GM10248 (cell line): ENCODE results near the gene HOMER2.

Experiments used
- CTCF ChIA-PET: fragments of 300-600 bp; sonication (Branson Sonifier 250); formaldehyde crosslinking; extraction: SDS; loops from one replicate; lab custom pipeline; 2021; ENCODE audit warnings: antibody characterized with exemption; lab: Yijun Ruan, JAX
- POLR2A ChIA-PET: fragments of 350-650 bp; sonication (Branson Sonifier 250); formaldehyde crosslinking; extraction: SDS; loops from one replicate; lab custom pipeline; 2020; ENCODE audit warnings: antibody characterized with exemption; lab: Yijun Ruan, JAX
- DNase-seq: peaks from one replicate; pipeline ENCODE4 v3.0.0; 2012; ENCODE audit errors: extremely low spot score
- TF ChIP-seq, protein P1 (sequence below): IDR thresholded peaks from 2 replicates; pipeline ENCODE4 v1.5.1; 2012; ENCODE audit warnings: mild to moderate bottlenecking, low read depth; ENCODE audit errors: extremely low read depth, missing control alignments, control extremely low read depth

The HOMER2 gene

DNA sequence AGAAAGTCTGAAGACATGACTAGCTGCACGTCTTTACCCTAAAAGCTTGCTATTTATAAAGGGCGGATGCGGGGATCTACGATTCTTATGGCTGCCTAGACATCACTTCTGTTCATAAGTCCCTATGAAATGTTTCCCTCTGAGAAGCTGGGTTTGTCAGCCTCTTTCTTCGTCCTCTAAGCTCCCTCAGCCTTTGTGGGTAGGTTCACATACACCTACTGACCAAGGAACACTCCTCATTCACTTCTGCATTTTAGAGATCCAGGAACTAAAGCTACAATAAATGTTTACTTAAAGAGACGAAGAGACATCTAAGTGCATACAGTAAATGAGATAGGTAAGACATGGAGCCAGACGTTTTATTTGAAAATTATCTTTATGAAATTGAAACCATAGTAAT lies 16.8 kb upstream of the HOMER2 start:
- no peak for DNase-seq
- POLR2A ChIA-PET: no interaction called here
- CTCF ChIA-PET: interaction anchor here (0.9 to 1.5 kb wide), 4 partner anchors 10 to 119 kb away, joined by 3 to 4 read pairs (median 4); no protein-coding TSS in a partner anchor
- TF ChIP-seq, protein P1, sequence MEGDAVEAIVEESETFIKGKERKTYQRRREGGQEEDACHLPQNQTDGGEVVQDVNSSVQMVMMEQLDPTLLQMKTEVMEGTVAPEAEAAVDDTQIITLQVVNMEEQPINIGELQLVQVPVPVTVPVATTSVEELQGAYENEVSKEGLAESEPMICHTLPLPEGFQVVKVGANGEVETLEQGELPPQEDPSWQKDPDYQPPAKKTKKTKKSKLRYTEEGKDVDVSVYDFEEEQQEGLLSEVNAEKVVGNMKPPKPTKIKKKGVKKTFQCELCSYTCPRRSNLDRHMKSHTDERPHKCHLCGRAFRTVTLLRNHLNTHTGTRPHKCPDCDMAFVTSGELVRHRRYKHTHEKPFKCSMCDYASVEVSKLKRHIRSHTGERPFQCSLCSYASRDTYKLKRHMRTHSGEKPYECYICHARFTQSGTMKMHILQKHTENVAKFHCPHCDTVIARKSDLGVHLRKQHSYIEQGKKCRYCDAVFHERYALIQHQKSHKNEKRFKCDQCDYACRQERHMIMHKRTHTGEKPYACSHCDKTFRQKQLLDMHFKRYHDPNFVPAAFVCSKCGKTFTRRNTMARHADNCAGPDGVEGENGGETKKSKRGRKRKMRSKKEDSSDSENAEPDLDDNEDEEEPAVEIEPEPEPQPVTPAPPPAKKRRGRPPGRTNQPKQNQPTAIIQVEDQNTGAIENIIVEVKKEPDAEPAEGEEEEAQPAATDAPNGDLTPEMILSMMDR: no peak

DNA sequence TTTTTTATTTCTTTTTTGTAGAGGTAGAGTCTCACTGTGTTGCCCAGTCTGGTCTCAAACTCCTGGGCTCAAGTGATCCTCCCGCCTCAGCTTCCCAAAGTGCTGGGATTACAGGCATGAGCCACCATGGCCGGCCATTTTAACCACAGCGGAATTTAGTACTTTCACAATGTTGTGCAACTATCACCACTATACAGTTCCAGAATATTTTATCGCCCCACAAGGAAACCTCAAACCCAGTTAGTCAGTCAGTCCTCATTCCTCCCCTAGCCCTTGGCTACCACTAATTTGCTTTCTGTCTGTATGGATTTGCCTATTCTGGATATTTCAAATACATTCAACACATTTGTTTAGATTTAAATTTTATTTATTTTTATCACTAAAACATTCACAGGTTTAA lies 15.5 kb upstream of the HOMER2 start:
- POLR2A ChIA-PET: no interaction called here
- TF ChIP-seq, protein P1: no peak
- CTCF ChIA-PET: no interaction called here
- DNase-seq: no peak

DNA sequence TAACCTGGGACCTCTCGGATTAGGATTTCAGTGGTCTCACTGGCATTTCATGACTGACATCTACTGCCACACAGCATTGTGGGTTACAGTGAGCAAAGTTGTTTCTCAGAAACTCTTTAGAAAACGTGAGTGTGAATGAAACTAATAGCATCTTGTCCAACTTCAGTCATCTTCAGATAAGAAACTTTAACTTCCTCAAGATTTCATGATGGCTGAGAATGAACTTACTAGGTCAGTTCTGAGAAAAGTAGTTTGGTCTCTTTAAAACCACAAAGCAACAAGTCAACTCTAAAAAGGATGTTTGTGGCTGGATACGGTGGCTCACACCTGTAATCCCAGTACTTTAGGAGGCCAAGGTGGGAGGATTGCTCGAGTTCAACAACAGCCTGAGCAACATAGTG lies 14.2 kb upstream of the HOMER2 start:
- ChIA-PET POLR2A (no interaction called here), CTCF (no interaction called here)
- peak; percentile 29 for DNase-seq
- TF ChIP-seq, protein P1: no peak

DNA sequence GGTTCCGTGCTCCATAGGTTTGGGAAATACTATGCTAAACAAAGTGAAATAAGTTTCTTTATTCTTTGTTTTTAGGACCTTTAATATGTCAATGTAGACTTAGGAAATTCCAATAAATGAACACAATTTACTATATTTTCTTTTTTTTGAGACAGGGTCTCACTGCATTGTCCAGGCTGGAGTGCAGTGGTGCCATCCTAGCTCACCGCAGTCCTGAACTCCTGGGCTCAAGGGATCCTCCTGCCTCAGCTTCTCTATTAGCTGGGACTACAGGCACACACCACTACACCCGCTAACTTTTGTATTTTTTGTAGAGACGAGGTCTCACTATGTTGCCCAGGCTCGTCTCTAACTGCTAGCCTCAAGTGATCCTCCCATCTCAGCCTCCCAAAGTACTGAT lies 12.4 kb upstream of the HOMER2 start:
- CTCF ChIA-PET: no interaction called here

DNA sequence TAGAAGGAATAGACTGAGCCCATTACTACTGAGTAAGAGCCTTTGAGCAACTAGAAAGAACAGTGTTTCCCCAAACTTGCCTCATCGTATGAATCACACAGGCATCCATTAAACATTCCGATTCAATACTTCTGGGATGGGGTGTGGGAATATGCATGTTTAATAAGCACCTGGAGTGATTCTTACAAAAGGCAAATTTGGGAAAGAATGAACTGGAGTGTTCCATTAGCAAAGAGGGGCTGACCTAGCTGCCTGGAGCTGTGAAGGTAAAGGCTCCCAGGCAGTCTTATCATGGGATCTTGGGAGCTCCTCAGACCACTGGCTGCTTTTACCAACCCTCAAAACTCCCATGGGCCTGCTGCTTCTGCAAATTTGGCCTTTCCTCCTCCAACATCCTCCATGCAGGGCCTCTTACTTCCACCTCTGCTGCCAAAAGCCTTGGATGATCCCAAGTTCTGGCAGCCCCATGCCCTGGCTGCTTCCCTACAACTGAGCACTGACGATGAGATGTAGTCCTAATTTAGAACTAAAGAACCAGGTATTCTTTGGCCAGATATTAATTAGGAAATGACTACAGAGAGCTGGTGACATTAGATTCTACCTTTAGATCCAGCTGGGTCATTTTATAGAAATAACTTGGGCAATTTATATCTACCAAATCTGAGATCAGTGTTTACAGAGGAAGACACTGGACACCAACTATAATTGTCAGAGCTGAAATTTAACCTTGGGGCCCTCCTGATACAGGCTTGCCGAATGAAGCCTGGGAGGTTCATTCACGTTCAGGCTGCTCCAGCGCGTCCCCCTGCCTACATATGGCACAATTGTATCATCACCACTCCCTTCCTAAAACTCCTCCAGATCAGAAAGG lies 11.2 kb upstream of the HOMER2 start:
- POLR2A ChIA-PET: no interaction called here
- no peak for DNase-seq
- TF ChIP-seq, protein P1: no peak

More for the DNA sequence above, 12.4 kb upstream of the HOMER2 start:
- TF ChIP-seq, protein P1: no peak
- POLR2A ChIA-PET: no interaction called here
- no peak for DNase-seq

DNA sequence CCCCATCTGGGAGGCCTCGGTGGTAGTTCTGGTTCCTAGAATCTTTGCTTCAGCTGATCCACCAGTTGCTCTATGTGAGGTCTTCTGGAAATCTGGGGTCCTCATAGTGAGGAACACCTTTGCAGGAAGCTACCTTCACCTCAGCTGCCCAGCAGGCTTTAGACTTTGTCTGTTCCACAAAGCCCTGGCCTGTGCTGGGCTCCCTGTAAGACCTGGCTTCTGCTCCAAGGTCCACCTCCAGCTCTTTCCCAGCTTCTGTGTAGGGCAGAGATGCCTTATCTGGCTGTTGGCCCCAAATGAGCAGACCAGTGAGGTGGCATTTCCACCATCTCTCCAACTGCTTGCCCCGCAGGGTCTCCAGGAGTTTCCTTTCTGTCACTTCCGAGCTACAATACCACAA lies 8.2 kb upstream of the HOMER2 start:
- DNase-seq: no peak
- ChIA-PET POLR2A (no interaction called here), CTCF (interaction anchor here (1.5 kb wide), 1 partner anchor 8 kb away, joined by 4 read pairs; no protein-coding TSS in a partner anchor)
- TF ChIP-seq, protein P1: no peak

More for the DNA sequence above, 11.2 kb upstream of the HOMER2 start:
- CTCF ChIA-PET: interaction anchor here (1.1 kb wide), 1 partner anchor 114 kb away, joined by 3 read pairs; no protein-coding TSS in a partner anchor
